Epithelial cell of proximal tubule (primary cell): ENCODE results near the gene ABCB8. TPM values are rescaled to one million over a fixed set of nuclear protein-coding genes. Genes with fewer than 3 reads are reported as not detected.

Source experiments
- DNase-seq: peaks from one replicate; pipeline ENCODE4 v3.0.0-alpha.2; 2011; ENCODE audit warnings: low read depth
- H3K4me3 ChIP-seq: 2 replicates; pipeline ENCODE4 v1.5.1; 2011; ENCODE audit warnings: low read depth, mild to moderate bottlenecking, low read length
- total RNA-seq: library from RNA; depleted of rRNA; stranded (reverse); fragments of >200 nt; gene quantifications from 2 replicates; pipeline ENCODE4 v1.2.3, GENCODE V29; 2015
- TF ChIP-seq, protein P1 (sequence below): conservative IDR thresholded peaks from 2 replicates; pipeline ENCODE4 v1.5.1; 2012; ENCODE audit warnings: low read depth, mild to moderate bottlenecking, low read length

Gene ABCB8
- total RNA-seq, 1 donor from 2014 or later = 31.8 TPM

DNA sequence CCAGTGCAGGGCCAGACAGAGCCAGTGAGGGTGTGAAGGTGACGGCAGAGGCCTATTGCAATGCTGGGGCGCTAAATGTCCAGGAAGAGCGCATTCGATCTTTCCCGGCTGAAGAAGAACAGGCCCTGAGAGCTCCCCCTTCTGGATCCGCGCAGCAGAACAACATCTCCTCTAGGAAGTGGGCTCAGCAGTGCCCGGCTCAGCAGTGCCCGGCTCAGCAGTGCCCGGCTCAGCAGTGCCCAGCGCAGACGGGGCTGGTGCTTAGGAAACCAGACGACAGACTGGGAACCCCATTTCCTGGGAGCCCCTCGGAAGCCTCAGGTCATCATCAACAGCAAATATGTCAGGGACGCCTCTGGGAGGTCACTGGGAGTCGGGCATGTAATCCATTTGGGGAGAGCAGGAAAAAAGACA, 42.1 kb upstream of the ABCB8 start:
- DNase-seq = no peak
- H3K4me3 ChIP-seq = no peak overlapping the region
- TF ChIP-seq, protein P1, sequence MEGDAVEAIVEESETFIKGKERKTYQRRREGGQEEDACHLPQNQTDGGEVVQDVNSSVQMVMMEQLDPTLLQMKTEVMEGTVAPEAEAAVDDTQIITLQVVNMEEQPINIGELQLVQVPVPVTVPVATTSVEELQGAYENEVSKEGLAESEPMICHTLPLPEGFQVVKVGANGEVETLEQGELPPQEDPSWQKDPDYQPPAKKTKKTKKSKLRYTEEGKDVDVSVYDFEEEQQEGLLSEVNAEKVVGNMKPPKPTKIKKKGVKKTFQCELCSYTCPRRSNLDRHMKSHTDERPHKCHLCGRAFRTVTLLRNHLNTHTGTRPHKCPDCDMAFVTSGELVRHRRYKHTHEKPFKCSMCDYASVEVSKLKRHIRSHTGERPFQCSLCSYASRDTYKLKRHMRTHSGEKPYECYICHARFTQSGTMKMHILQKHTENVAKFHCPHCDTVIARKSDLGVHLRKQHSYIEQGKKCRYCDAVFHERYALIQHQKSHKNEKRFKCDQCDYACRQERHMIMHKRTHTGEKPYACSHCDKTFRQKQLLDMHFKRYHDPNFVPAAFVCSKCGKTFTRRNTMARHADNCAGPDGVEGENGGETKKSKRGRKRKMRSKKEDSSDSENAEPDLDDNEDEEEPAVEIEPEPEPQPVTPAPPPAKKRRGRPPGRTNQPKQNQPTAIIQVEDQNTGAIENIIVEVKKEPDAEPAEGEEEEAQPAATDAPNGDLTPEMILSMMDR = peak; percentile 79

- no peak for DNase-seq
- TF ChIP-seq, protein P1 = no peak
- H3K4me3 ChIP-seq = no peak overlapping the region
Observed at GRCh38 chr7:150986556-150986955, 41.7 kb upstream of the ABCB8 start.

DNA sequence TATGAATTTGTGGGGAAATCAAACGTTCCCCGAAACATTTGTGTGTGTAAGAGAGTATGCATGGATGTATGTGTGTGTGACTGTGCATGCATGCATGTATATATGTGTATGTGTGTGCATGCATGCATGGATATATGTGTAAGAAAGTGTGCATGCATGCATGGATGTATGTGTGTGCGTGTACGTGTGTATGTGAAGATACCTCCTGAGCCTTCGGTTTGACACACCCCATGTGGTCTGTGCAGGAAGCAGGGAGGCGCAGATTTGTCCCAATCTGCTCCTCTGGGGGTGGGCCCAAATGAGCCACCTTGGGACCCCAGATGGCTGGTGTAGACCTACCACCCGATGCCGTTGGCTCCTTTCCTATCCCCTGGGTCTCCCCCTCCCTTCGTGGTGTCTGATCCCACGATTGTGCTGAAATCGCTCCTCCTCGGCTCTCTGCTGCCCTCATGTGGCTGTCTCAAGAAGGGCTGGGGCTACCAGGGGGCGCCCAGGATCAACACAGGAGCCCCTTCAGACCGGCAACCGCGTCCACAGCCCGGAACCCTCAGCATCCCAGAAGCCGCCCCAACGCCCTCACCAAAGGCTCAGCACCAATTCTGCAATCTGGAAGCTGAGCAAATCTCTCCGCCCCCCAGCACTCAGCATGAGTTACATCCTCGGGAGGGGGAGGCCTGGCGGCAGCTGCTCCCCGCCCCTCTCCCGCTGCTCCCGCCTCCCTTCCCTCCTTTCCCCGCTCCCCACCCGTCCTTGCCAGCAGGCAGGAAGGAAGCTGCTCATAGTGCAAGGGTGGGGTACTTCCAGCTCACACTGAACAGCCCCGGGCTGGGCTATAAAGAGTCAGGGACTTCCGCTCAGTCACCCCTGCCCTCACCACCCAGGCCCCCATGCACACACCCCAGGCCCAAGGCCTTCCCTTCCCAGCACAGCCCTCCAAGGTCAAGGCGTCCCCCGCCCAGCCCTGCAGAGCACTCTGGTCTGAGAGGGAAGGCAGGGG, 39.7 kb upstream of the ABCB8 start:
- no peak for DNase-seq
- H3K4me3 ChIP-seq = no peak overlapping the region
- TF ChIP-seq, protein P1 = peak; percentile 80

- TF ChIP-seq, protein P1 = no peak
- H3K4me3 ChIP-seq = no peak overlapping the region
- DNase-seq = no peak
Observed at GRCh38 chr7:150989456-150989855, 38.8 kb upstream of the ABCB8 start.

GRCh38 chr7:150990416-150991186, 37.6 kb upstream of the ABCB8 start, which contains the start of gene NOS3:
NOS3 (plus strand) TSS chr7:150991017; CDS start chr7:150993804, 2,787 bp downstream.
- no peak within 1 kb of the TSS for H3K4me3 ChIP-seq
- no peak for DNase-seq
- TF ChIP-seq, protein P1 = no peak

GRCh38 chr7:150992051-150992640, 36.1 kb upstream of the ABCB8 start:
- DNase-seq = no peak
- TF ChIP-seq, protein P1 = no peak
- no peak overlapping the region for H3K4me3 ChIP-seq
